ENCODE measurements around the gene ANKRD61. TPM values are rescaled to one million over a fixed set of nuclear protein-coding genes. Genes with fewer than 3 reads are reported as not detected.

ANKRD61 gene
- total RNA-seq, 5 donors from 2014 or later (not counting 1 experiment from before 2014, with no cell fraction given), result not detected

DNA sequence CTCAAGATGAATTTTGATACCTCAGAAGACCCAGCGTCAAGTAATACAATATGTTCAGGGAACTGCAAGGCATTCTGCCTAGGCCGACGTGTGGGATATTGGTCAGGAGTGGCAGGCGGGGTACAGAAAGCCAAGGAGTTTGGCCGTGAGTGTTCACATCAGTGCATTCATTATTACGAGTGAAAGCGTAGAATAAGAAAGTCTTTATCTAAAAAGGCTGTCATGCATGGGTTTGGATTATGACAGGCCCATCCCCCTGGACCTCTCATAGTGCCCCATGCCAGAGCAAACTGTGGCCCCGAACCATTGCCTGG lies 14.6 kb upstream of the ANKRD61 start:
- peaks cover 7 to 13% (median 11%) of the 10 kb centered on the region in 3 donors for H3K4me1 Mint-ChIP-seq
- no peak overlapping the region for H3K4me3 ChIP-seq (ENCODE audit: control insufficient read depth in 1 of 2, extremely low read depth in 1 of 2, low read length in 1 of 2)
- WGBS (ENCODE audit: insufficient coverage), result 100% methylated on average over 6 of the region's 8 CpGs
- H3K36me3 ChIP-seq (ENCODE audit: control insufficient read depth in 2 of 2, extremely low read depth in 1 of 2, insufficient read depth in 1 of 2, low read length in 1 of 2), result peaks cover 4 to 51% of the 10 kb centered on the region in 2 donors
- ChIA-PET CTCF (interaction anchor here in 1 of 2 donors (1.3 kb wide), 1 partner anchor 19 kb away, joined by 3 read pairs; no protein-coding TSS in a partner anchor), POLR2A (no interaction called here)
- peaks cover 28% of the 10 kb centered on the region for H3K36me3 Mint-ChIP-seq
- H3K27me3 ChIP-seq (replicated peaks in 1 of 2; ENCODE audit: control insufficient read depth in 2 of 2, extremely low read depth in 1 of 2, insufficient read depth in 2 of 2, low read length in 1 of 2), result no peaks in the 10 kb centered on the region
- H3K27ac Mint-ChIP-seq, result peak overlapping the region in 1 of 2 donors; percentile 44
- ATAC-seq (replicated peaks in 1 of 4) (no peak), DNase-seq (no peak)
- no peak overlapping the region for H3K4me3 Mint-ChIP-seq
- H3K4me1 ChIP-seq (ENCODE audit: control insufficient read depth in 1 of 2, extremely low read depth in 1 of 2, insufficient read depth in 2 of 2, low read length in 2 of 2), result no peaks in the 10 kb centered on the region
- no peaks in the 10 kb centered on the region for H3K9me3 ChIP-seq
- no peaks in the 10 kb centered on the region for H3K27me3 Mint-ChIP-seq
- no peak overlapping the region for H3K27ac ChIP-seq (ENCODE audit: low read length)
- no peaks in the 10 kb centered on the region for H3K9me3 Mint-ChIP-seq

DNA sequence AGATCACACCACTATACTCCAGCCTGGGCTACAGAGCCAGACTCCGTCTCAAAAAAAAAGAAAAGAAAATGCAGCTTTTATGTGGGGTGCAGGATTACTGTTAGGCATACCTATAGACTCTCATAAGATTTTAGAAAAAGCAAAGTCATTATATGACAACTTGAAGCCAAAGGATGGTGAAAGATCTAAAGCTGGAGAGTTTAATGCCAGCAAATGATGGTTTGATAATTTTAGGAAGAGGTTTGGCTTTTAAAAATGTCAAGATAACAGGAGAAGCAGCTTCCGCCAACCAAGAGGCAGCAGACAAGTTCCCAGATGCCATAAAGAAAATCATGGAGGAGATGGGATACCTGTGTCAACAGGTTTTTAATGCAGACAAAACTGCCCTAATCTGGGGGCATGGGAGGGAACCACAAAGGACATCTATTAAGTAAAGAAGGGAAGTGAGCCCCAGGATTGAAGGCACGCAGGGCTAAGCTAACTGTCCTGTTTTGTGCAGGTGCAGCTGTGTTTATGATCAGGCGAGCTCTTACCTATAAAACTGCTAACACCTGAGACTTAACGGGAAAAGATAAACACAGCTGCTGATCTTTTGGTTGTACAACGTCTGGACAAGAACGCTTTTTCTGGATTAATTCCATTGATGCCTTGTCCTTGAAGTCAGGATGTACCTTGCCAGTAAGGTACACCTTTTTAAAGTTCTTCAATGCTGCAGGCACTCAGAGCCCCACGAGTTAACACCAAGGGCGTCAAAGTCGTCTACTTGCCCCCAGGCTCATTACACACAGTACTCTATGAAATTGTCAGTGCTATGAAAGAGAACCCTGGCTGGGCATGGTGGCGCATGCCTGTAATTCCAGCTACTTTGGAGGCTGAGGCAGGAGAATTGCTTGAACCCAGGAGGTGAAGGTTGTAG lies 10.5 kb upstream of the ANKRD61 start:
- Histone ChIP-seq H3K4me1 (ENCODE audit: control insufficient read depth in 1 of 2, extremely low read depth in 1 of 2, insufficient read depth in 2 of 2, low read length in 2 of 2) (peaks cover 0 to 5% of the 10 kb centered on the region in 2 experiments), H3K27me3 (replicated peaks in 1 of 2; ENCODE audit: control insufficient read depth in 2 of 2, extremely low read depth in 1 of 2, insufficient read depth in 2 of 2, low read length in 1 of 2) (no peaks in the 10 kb centered on the region), H3K36me3 (ENCODE audit: control insufficient read depth in 2 of 2, extremely low read depth in 1 of 2, insufficient read depth in 1 of 2, low read length in 1 of 2) (peaks cover 14 to 77% of the 10 kb centered on the region in 2 donors), H3K4me3 (ENCODE audit: control insufficient read depth in 1 of 2, extremely low read depth in 1 of 2, low read length in 1 of 2) (no peak overlapping the region), H3K27ac (ENCODE audit: low read length) (no peak overlapping the region), H3K9me3 (no peaks in the 10 kb centered on the region)
- ATAC-seq (replicated peaks in 1 of 4) (no peak), DNase-seq (no peak)
- ChIA-PET CTCF (interaction anchor here in 1 of 2 donors (0.5 kb wide), 1 partner anchor 163 kb away, joined by 4 read pairs; no protein-coding TSS in a partner anchor), POLR2A (interaction anchor here in 1 of 2 donors (0.7 kb wide), 1 partner anchor 396 kb away, joined by 6 read pairs; no protein-coding TSS in a partner anchor)
- no peaks in the 10 kb centered on the region for H3K27me3 Mint-ChIP-seq
- no peak overlapping the region for H3K4me3 Mint-ChIP-seq
- H3K9me3 Mint-ChIP-seq, result no peaks in the 10 kb centered on the region
- H3K27ac Mint-ChIP-seq, result peak overlapping the region in 1 of 2 donors; percentile 34
- peaks cover under 1 to 7% (median under 1%) of the 10 kb centered on the region in 3 donors for H3K4me1 Mint-ChIP-seq
- WGBS (ENCODE audit: insufficient coverage), result 100% methylated on average over 5 of the region's 11 CpGs
- peaks cover 48% of the 10 kb centered on the region for H3K36me3 Mint-ChIP-seq

DNA sequence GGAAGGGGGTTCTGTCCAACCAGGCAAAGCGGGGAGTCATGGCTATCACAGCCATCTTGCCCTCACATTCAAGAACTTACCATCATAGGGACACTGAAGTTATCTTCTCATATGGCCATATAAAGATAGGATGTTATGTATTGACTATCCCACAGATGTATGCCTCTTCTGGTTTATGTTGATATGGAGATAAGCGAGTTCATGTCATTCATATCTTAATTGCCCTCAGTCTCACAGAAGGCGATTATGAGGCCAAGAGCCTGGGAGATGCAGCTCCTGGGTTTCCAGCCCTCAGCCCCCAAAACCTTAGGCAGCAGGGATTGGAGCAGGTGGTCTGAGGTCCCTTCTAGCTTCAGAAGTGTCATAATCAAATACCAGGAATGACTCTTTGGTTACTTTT lies 8.5 kb upstream of the ANKRD61 start:
- Histone ChIP-seq H3K9me3 (no peaks in the 10 kb centered on the region), H3K36me3 (ENCODE audit: control insufficient read depth in 2 of 2, extremely low read depth in 1 of 2, insufficient read depth in 1 of 2, low read length in 1 of 2) (peaks cover 12 to 62% of the 10 kb centered on the region in 2 donors), H3K27me3 (replicated peaks in 1 of 2; ENCODE audit: control insufficient read depth in 2 of 2, extremely low read depth in 1 of 2, insufficient read depth in 2 of 2, low read length in 1 of 2) (no peaks in the 10 kb centered on the region), H3K4me3 (ENCODE audit: control insufficient read depth in 1 of 2, extremely low read depth in 1 of 2, low read length in 1 of 2) (no peak overlapping the region), H3K27ac (ENCODE audit: low read length) (no peak overlapping the region), H3K4me1 (ENCODE audit: control insufficient read depth in 1 of 2, extremely low read depth in 1 of 2, insufficient read depth in 2 of 2, low read length in 2 of 2) (peaks cover 6 to 22% of the 10 kb centered on the region in 2 experiments)
- H3K27ac Mint-ChIP-seq, result no peak overlapping the region
- DNase-seq (no peak), ATAC-seq (replicated peaks in 1 of 4) (no peak)
- H3K36me3 Mint-ChIP-seq, result peaks cover 59% of the 10 kb centered on the region
- H3K4me1 Mint-ChIP-seq, result peaks cover 19 to 24% (median 20%) of the 10 kb centered on the region in 3 donors
- no peaks in the 10 kb centered on the region for H3K9me3 Mint-ChIP-seq
- POLR2A ChIA-PET, result interaction anchor here (0.7 to 0.8 kb wide), 2 partner anchors 110 to 380 kb away, joined by 3 read pairs; no protein-coding TSS in a partner anchor
- H3K4me3 Mint-ChIP-seq, result no peak overlapping the region
- H3K27me3 Mint-ChIP-seq, result no peaks in the 10 kb centered on the region
- CTCF ChIA-PET, result interaction anchor here (0.6 to 0.7 kb wide), 2 partner anchors 569 to 1224 kb away, joined by 3 read pairs; no protein-coding TSS in a partner anchor
- no CpG with 5 or more reads among the region's 3 CpGs for WGBS (ENCODE audit: insufficient coverage)

DNA sequence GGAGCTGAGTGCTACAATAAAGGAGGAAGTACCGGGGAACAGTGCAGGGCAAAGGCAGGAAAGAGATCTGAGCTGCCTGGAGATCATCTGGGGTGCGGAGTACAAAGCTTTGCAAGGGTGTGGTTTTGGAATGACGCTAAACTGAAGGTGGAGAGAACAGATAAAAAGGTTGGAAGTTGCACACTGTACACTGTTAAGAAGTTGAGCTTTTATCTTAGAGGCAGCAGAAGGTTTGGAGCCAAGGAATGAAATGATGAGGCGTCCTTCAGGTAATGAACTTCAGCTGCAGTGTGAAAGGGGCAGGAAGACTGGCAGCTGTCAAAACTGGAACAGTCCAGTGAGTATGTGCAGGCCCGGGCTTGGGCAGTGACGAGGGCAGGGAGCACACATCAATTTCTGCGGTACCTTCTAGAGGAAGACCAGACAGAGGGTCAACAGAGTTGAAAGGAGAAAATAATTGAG lies 7.2 kb upstream of the ANKRD61 start:
- no peak for ATAC-seq (replicated peaks in 1 of 4)
- POLR2A ChIA-PET, result no interaction called here
- Mint-ChIP-seq H3K4me1 (peaks cover 19 to 24% (median 22%) of the 10 kb centered on the region in 3 donors), H3K27ac (no peak overlapping the region), H3K27me3 (no peaks in the 10 kb centered on the region), H3K4me3 (no peak overlapping the region), H3K36me3 (peaks cover 64% of the 10 kb centered on the region), H3K9me3 (no peaks in the 10 kb centered on the region)
- no peak overlapping the region for H3K27ac ChIP-seq (ENCODE audit: low read length)
- H3K36me3 ChIP-seq (ENCODE audit: control insufficient read depth in 2 of 2, extremely low read depth in 1 of 2, insufficient read depth in 1 of 2, low read length in 1 of 2), result peaks cover 12 to 55% of the 10 kb centered on the region in 2 donors
- no peak overlapping the region for H3K4me3 ChIP-seq (ENCODE audit: control insufficient read depth in 1 of 2, extremely low read depth in 1 of 2, low read length in 1 of 2)
- no peaks in the 10 kb centered on the region for H3K27me3 ChIP-seq (replicated peaks in 1 of 2; ENCODE audit: control insufficient read depth in 2 of 2, extremely low read depth in 1 of 2, insufficient read depth in 2 of 2, low read length in 1 of 2)
- H3K9me3 ChIP-seq, result no peaks in the 10 kb centered on the region
- WGBS (ENCODE audit: insufficient coverage), result 87% methylated on average over 7 of the region's 7 CpGs
- DNase-seq, result no peak
- H3K4me1 ChIP-seq (ENCODE audit: control insufficient read depth in 1 of 2, extremely low read depth in 1 of 2, insufficient read depth in 2 of 2, low read length in 2 of 2), result peaks cover 6 to 22% of the 10 kb centered on the region in 2 experiments
- CTCF ChIA-PET, result interaction anchor here in 1 of 2 donors (0.6 to 1.3 kb wide), 3 partner anchors 33 to 299 kb away, joined by 3 to 7 read pairs (median 4); no protein-coding TSS in a partner anchor

DNA sequence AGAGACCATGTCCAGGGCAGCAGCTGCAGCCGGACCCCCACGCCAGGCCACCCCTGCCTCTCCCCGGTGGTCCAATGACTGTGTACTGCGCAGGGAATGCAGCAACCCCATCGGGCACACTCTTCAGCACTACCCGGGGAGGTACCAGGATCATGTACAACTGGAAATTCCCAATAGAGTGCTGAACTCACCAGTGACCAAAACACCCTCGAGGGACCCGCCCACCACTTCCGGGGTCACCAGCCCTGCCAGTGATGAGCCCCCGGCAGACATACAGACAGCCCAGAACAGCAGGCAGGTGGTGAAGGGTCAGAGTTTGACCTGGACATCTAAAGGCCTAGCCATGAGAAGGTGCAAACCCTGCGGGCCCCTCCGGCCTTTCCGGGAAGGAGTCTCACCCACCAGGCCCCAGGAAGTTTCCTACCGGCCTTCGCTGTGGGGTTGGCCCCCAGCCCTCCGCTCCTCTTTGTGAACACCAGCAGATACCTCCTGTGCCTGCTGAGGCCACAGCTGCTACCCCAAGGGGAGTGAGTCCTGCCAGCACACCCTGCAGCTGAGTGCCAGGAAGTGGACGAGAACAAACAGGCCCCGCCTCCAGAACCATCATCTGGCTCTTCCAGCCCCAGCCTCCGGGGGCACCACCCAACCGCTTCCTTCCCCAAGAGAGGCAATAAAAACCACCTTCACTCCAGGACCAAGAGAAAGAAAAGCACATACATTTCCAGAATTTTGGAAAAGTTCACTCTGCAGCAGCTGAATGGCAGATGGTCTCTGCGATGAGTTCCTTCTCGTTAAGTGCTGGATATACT lies 5.0 kb upstream of the ANKRD61 start:
- peak; percentile 98 to 100 (median 100) for ATAC-seq (replicated peaks in 1 of 4)
- Histone ChIP-seq H3K4me1 (ENCODE audit: control insufficient read depth in 1 of 2, extremely low read depth in 1 of 2, insufficient read depth in 2 of 2, low read length in 2 of 2) (peaks cover 6 to 23% of the 10 kb centered on the region in 2 experiments), H3K36me3 (ENCODE audit: control insufficient read depth in 2 of 2, extremely low read depth in 1 of 2, insufficient read depth in 1 of 2, low read length in 1 of 2) (peaks cover 12 to 51% of the 10 kb centered on the region in 2 donors), H3K4me3 (ENCODE audit: control insufficient read depth in 1 of 2, extremely low read depth in 1 of 2, low read length in 1 of 2) (peak overlapping the region; percentile 4 to 50), H3K9me3 (no peaks in the 10 kb centered on the region), H3K27ac (ENCODE audit: low read length) (peak overlapping the region; percentile 76), H3K27me3 (replicated peaks in 1 of 2; ENCODE audit: control insufficient read depth in 2 of 2, extremely low read depth in 1 of 2, insufficient read depth in 2 of 2, low read length in 1 of 2) (no peaks in the 10 kb centered on the region)
- POLR2A ChIA-PET, result interaction anchor here in 1 of 2 donors (0.6 kb wide), 3 partner anchors 20 to 445 kb away, joined by 3 to 9 read pairs (median 3); no protein-coding TSS in a partner anchor
- DNase-seq, result peak; percentile 51 to 83 (median 75)
- peak overlapping the region; percentile 93 for H3K27ac Mint-ChIP-seq
- CTCF ChIA-PET, result interaction anchor here (0.6 to 2.4 kb wide), 3 partner anchors 29 to 1531 kb away, joined by 3 to 8 read pairs (median 6); no protein-coding TSS in a partner anchor
- peak overlapping the region; percentile 59 to 79 (median 76) for H3K4me3 Mint-ChIP-seq
- H3K9me3 Mint-ChIP-seq, result no peaks in the 10 kb centered on the region
- 48% methylated on average over 20 of the region's 22 CpGs for WGBS (ENCODE audit: insufficient coverage)
- peaks cover 54% of the 10 kb centered on the region for H3K36me3 Mint-ChIP-seq
- H3K4me1 Mint-ChIP-seq, result peaks cover 19 to 24% (median 22%) of the 10 kb centered on the region in 3 donors
- no peaks in the 10 kb centered on the region for H3K27me3 Mint-ChIP-seq
